Testis (tissue), 5 donors: ENCODE results near the gene SYT8. TPM values are rescaled to one million over a fixed set of nuclear protein-coding genes. Genes with fewer than 3 reads are reported as not detected.

ENCODE experiments used
- DNase-seq: peaks from one replicate; pipeline ENCODE4 v3.0.0-alpha.2; 2019
- H3K27ac ChIP-seq, 2 donors: fragments of 200-600 bp; sonication (generic); one replicate each; pipeline ENCODE4 v1.5.1; 2019
- H3K27me3 ChIP-seq: fragments of 200-600 bp; sonication (generic); one replicate; pipeline ENCODE4 v1.5.1; 2019
- H3K36me3 ChIP-seq: fragments of 200-600 bp; sonication (generic); one replicate; pipeline ENCODE4 v1.5.1; 2017; ENCODE audit warnings: low read depth; ENCODE audit errors: missing control alignments
- H3K4me1 ChIP-seq: fragments of 200-600 bp; sonication (generic); one replicate; pipeline ENCODE4 v1.5.1; 2019
- H3K4me3 ChIP-seq, 2 donors: fragments of 200-600 bp; sonication (generic); one replicate each; pipeline ENCODE4 v1.5.1; 2017 to 2019
- H3K9me3 ChIP-seq: fragments of 200-600 bp; sonication (generic); one replicate; pipeline ENCODE4 v1.5.1; 2017
- POLR2A ChIP-seq: fragments of 450-650 bp; IDR thresholded peaks from one replicate; pipeline ENCODE4 v1.6.1; 2017; ENCODE audit warnings: antibody characterized with exemption, mild to moderate bottlenecking, moderate library complexity
- WGBS, 2 donors: methylation state at CpG; one replicate each; pipeline ENCODE4 v1.1.5; 2018; 5-methylcytosine and 5-hydroxymethylcytosine counted together
- intact Hi-C: fragments of 100-400 bp; cut with DNase I; formaldehyde crosslinking; loops from one replicate; pipeline ENCODE4 v1.15.1; 2023; ENCODE audit warnings: low total_unique reads
- long read RNA-seq, 2 donors: transcript quantifications; one replicate each; lab custom pipeline, GENCODE V29; 2026
- polyA plus RNA-seq: library from polyadenylated mRNA; stranded (reverse); fragments of 350-450 nt; fragmentation: Illumina TruSeq; extraction: RNeasy Lipid Tissue Mini Kit (QIAGEN cat#74804); gene quantifications from one replicate; pipeline ENCODE4 v1.2.3, GENCODE V29; 2014; ENCODE audit warnings: low read depth, low replicate concordance; ENCODE audit not compliant: insufficient read depth
- total RNA-seq, 2 donors: library from RNA; depleted of rRNA; stranded (reverse); fragments of >200 nt; gene quantifications; one replicate each; pipeline ENCODE4 v1.2.3, GENCODE V29; 2016
- TF ChIP-seq, protein P1 (sequence below), 3 experiments: fragments of 450-650 bp in 2 of 3; fragments of 200-600 bp in 1 of 3; sonication (generic) in 1 of 3; IDR thresholded peaks; one replicate each; pipeline ENCODE4 v1.5.1; 2016 to 2019; ENCODE audit warnings: antibody characterized with exemption in 3 of 3, mild to moderate bottlenecking in 2 of 3, moderate library complexity in 1 of 3

SYT8 gene, protein sequence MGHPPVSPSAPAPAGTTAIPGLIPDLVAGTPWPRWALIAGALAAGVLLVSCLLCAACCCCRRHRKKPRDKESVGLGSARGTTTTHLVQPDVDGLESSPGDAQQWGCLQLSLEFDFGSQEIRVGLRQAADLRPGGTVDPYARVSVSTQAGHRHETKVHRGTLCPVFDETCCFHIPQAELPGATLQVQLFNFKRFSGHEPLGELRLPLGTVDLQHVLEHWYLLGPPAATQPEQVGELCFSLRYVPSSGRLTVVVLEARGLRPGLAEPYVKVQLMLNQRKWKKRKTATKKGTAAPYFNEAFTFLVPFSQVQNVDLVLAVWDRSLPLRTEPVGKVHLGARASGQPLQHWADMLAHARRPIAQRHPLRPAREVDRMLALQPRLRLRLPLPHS
- 1 to 10 TPM; 1.7 to 2.7 TPM for total RNA-seq
- 0.98 TPM for polyA plus RNA-seq
- long read RNA-seq, donor 1, result 0 reads
- long read RNA-seq, donor 2, result 0 reads

DNA sequence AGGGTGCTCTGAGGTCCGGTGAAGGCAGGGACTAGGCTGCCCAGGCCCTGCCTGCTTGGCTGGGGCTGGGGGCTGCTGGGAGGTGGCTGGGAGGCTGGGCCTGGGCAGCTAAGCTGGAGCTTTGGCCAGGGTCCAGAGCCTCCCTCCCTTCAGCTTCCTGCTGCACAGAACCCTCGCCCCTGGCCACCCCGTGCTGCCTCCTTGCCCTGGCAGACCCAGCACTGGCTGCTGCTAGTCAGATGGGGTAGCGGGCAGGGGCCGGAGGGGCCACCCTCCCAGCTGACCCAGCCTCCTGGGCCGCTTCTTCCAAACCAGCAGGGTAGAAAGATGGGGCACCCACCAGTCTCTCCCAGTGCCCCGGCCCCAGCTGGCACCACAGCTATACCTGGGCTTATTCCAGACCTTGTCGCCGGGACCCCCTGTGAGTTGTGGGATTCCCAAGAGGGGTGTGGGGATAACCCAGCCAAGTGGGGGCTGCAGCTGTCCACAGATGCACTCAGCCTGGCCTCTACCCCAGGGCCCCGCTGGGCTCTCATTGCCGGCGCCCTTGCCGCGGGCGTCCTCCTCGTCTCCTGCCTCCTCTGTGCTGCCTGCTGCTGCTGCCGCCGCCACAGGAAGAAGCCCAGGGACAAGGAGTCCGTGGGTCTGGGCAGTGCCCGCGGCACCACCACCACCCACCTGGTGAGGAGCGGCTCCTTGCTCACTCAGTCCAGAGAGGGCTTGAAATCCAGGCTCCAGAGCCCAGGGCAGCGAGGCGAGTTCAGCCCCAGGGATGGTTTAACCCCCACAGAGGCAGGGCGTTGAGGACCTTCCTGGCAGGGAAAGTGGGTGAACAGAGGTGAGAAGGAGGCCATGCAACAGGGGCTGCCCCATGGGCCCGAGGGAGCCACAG, at the start of gene SYT8:
TSS of gene SYT8 (plus strand) at position 212 of the 892 bp plus-strand sequence. CDS start at position 328, 116 bp downstream.
- Histone ChIP-seq H3K4me3 (no peak within 1 kb of the TSS), H3K36me3 (no peaks in the 10 kb centered on the region), H3K27ac (no peak within 1 kb of the TSS), H3K27me3 (no peaks in the 10 kb centered on the region), H3K9me3 (no peaks in the 10 kb centered on the region), H3K4me1 (peaks cover 4% of the 10 kb centered on the region)
- WGBS, 2 donors, result 87 to 93% methylated on average over 20 to 26 of the region's 26 CpGs
- TF ChIP-seq, protein P1, sequence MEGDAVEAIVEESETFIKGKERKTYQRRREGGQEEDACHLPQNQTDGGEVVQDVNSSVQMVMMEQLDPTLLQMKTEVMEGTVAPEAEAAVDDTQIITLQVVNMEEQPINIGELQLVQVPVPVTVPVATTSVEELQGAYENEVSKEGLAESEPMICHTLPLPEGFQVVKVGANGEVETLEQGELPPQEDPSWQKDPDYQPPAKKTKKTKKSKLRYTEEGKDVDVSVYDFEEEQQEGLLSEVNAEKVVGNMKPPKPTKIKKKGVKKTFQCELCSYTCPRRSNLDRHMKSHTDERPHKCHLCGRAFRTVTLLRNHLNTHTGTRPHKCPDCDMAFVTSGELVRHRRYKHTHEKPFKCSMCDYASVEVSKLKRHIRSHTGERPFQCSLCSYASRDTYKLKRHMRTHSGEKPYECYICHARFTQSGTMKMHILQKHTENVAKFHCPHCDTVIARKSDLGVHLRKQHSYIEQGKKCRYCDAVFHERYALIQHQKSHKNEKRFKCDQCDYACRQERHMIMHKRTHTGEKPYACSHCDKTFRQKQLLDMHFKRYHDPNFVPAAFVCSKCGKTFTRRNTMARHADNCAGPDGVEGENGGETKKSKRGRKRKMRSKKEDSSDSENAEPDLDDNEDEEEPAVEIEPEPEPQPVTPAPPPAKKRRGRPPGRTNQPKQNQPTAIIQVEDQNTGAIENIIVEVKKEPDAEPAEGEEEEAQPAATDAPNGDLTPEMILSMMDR (IDR thresholded peaks at IDR 0.05), result no peak
- TF ChIP-seq POLR2A, result no peak
- DNase-seq, result no peak
- intact Hi-C loops, result loop anchor here (5.0 to 10.0 kb wide), 3 partner anchors 143 to 320 kb away; no protein-coding TSS in a partner anchor

DNA sequence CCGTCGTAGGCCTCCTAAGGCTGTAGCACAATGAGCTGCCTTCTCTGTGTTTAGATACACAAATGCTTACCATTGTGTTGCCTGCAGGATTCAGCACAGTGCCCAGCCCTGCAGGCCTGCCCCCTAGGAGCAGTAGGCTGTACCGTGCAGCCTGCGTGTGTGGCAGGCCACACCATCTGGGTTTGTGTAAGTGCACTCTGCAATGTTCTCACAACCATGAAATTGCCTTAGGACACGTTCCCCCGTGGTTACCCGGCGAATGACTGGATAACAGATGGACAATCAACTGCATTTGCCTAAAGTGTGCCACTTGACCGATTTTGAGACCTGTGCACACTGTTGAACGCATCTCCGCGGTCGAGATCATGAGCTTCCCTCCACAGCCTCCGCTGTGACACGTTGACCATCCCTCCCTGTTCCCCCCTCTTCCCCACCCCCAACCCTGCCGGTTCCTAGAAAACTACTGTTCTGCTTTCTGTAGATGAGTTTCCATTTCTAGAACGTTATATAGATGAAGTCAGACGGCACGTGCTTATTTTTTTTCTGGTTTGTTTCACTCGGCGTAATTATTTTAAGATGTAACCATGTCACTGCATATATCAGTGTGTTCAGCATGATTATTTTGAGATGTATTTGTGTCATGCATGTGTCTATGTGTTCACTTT, 48.9 kb upstream of the SYT8 start:
- WGBS, 2 donors, result 87 to 94% methylated on average over 19 to 21 of the region's 21 CpGs
- intact Hi-C loops, result no loop called here
- DNase-seq, result no peak

DNA sequence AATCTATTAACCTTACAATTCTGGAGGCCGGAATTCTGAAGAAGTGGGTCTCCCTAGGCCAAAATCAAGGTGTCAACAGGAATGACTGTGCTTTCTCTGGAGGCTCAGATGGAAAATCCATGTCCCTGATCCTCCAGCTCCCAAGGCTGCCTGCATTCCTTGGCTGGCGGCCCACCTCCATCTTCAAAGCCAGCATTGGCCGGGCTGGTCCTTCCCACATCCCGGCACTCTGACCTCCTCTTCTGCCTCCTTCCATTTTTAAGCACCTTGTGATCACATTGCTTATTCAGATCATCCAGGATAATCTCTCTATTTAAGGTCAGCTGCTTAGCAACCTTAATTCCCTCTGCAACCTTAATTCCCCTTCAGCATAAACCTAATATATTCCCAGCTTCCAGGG, 48.3 kb upstream of the SYT8 start:
- Histone ChIP-seq H3K4me1 (no peaks in the 10 kb centered on the region), H3K27me3 (no peaks in the 10 kb centered on the region), H3K9me3 (no peaks in the 10 kb centered on the region), H3K4me3 (no peak overlapping the region), H3K27ac (no peak overlapping the region), H3K36me3 (no peaks in the 10 kb centered on the region)
- TF ChIP-seq POLR2A, result no peak
- TF ChIP-seq, protein P1 (IDR thresholded peaks at IDR 0.05), result no peak
- no peak for DNase-seq
- 68 to 82% methylated on average over 4 of the region's 4 CpGs for WGBS, 2 donors
- intact Hi-C loops, result no loop called here

More for the DNA sequence above, 48.9 kb upstream of the SYT8 start:
- Histone ChIP-seq H3K27ac (no peak overlapping the region), H3K4me3 (no peak overlapping the region), H3K27me3 (no peaks in the 10 kb centered on the region), H3K36me3 (no peaks in the 10 kb centered on the region), H3K9me3 (no peaks in the 10 kb centered on the region), H3K4me1 (no peaks in the 10 kb centered on the region)
- TF ChIP-seq, protein P1 (IDR thresholded peaks at IDR 0.05), result no peak
- TF ChIP-seq POLR2A, result no peak

DNA sequence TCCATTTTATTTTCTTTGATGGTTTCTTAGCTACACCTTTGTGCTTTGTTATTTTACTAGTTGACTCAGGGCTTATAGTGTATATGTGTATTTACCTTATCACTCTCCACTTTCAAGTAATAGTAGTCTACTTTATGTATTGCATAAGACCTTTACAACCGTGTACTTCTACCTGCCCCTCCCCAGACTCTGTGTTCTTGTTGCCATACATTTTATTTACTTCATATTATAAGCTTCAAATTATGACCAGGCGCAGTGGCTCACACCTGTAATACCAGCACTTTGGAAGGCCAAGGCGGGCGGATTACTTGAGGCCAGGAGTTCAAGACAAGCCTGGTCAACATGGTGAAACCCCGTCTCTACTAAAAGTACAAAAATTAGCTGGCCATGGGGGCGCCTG, 42.9 kb upstream of the SYT8 start:
- Histone ChIP-seq H3K27me3 (no peaks in the 10 kb centered on the region), H3K4me3 (no peak overlapping the region), H3K9me3 (no peaks in the 10 kb centered on the region), H3K27ac (no peak overlapping the region), H3K4me1 (no peaks in the 10 kb centered on the region), H3K36me3 (no peaks in the 10 kb centered on the region)
- no peak for DNase-seq
- TF ChIP-seq, protein P1 (IDR thresholded peaks at IDR 0.05), result no peak
- TF ChIP-seq POLR2A, result no peak
- intact Hi-C loops, result no loop called here
- WGBS, 2 donors, result 89 to 92% methylated on average over 6 of the region's 6 CpGs
